AG09319 (cell line): Measurements from ENCODE around the gene ALDH16A1.

ENCODE experiments used
- DNase-seq: peaks from one replicate; pipeline ENCODE4 v3.0.0-alpha.2; 2010; ENCODE audit warnings: low read depth; ENCODE audit errors: extremely low read depth
- TF ChIP-seq, protein P1 (sequence below): IDR thresholded peaks from 2 replicates; pipeline ENCODE4 v1.5.1; 2011; ENCODE audit warnings: low read depth, mild to moderate bottlenecking, inconsistent platforms, low read length, moderate library complexity

Gene ALDH16A1

GRCh38 chr19:49502866-49503581, 50.0 kb downstream of the ALDH16A1 start:
- TF ChIP-seq, protein P1, sequence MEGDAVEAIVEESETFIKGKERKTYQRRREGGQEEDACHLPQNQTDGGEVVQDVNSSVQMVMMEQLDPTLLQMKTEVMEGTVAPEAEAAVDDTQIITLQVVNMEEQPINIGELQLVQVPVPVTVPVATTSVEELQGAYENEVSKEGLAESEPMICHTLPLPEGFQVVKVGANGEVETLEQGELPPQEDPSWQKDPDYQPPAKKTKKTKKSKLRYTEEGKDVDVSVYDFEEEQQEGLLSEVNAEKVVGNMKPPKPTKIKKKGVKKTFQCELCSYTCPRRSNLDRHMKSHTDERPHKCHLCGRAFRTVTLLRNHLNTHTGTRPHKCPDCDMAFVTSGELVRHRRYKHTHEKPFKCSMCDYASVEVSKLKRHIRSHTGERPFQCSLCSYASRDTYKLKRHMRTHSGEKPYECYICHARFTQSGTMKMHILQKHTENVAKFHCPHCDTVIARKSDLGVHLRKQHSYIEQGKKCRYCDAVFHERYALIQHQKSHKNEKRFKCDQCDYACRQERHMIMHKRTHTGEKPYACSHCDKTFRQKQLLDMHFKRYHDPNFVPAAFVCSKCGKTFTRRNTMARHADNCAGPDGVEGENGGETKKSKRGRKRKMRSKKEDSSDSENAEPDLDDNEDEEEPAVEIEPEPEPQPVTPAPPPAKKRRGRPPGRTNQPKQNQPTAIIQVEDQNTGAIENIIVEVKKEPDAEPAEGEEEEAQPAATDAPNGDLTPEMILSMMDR: peak; percentile 70
- DNase-seq: peak; percentile 92

- TF ChIP-seq, protein P1: no peak
- no peak for DNase-seq
These were observed 50.5 kb downstream of the ALDH16A1 start for GRCh38 chr19:49503582-49503962.

DNA sequence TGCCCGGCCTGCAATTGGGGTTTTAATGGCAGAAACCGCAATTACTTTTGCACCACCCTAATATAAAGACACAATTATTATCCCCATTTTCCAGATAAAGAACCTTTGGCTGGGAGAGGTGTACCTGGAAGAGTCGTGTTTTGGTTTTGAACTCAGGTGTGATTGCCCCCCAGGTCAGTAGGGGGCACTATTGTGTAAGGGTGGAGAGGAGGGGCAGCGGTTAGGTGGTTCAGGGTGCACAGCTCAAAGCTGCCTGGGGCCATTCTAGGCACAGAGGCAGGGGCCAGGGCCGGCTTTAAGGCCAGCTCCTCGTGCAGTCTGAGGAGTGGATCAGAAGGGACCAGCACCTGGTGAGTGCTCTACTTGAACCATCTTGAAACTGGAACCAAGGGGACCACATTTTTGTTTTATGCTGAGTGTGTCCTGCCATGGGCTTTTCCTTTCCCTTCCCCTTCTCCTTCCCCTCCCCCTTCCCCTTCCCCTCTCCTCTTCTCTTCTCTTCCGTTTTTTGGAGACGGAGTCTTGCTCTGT, 53.6 kb downstream of the ALDH16A1 start:
- TF ChIP-seq, protein P1: peak; percentile 72
- no peak for DNase-seq

DNA sequence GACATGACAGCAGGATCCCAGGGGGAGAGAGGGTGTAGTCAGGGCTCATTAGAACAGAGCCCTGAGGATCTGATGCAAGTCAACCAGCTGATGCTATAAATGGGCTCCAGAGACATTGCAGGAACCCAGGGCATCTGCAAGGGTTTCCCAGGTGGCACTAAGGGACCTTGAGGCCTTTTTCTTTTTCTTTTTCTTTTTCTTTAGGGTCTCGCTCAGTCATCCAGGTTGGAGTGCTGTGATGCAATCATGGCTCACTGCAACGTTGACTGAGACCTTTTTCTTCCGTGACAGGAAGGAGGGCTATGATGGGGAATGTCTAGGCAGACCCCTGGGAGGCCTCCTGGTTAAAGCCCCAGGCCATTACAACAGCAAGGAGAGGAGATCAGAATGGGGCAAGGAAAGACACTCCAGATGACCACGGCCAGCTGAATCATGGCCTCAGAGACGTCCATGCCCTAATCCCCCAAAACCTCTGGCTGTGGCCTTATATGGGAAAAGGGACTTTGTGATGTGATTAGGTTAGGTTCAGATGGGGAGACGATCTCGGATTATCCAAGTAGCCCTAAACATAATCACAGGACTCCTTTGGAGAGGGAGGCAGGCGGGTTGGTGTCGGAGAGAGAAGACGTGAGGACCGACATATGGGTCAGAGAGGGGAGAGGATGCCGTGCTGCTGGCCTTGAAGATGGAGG, 54.9 kb downstream of the ALDH16A1 start:
- TF ChIP-seq, protein P1: no peak
- DNase-seq: no peak

DNA sequence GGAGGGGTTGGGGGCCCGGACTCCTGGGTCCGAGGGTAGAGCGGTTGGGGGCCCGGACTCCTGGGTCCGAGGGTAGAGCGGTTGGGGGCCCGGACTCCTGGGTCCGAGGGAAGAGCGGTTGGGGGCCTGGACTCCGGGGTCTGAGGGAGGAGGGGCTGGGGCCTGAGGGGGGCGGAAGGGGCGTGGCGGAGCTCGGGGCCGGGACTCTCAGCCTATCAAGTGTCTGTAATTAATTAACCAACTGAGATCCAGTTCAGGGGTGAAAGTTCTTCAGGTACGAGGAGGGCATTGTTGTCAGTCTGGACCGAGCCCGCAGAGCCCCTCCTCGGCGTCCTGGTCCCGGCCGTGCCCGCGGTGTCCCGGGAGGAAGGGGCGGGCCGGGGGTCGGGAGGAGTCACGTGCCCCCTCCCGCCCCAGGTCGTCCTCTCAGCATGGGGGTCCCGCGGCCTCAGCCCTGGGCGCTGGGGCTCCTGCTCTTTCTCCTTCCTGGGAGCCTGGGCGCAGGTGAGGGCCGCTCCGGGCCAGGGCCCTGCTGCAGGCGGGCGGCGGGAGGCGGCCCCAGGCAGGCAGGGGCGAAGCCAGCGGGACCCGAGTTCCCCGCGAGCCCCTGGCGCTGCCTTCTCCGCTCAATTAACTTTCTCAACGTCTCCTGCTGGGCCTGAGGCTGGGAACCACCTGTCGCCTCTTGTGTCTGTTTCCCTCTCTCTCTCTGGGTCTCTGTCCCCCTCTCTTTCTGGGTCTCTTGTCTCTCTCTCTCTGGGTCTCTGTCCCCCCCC, 60.1 kb downstream of the ALDH16A1 start:
- TF ChIP-seq, protein P1: no peak

DNA sequence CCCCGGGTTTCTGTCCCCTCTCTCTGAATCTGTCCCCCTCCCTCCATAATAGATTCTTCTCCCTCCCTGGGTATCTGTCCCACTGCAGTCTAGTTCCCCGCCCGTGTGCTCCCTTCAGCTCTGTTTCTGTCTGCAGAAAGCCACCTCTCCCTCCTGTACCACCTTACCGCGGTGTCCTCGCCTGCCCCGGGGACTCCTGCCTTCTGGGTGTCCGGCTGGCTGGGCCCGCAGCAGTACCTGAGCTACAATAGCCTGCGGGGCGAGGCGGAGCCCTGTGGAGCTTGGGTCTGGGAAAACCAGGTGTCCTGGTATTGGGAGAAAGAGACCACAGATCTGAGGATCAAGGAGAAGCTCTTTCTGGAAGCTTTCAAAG, 60.7 kb downstream of the ALDH16A1 start:
- TF ChIP-seq, protein P1: no peak
- no peak for DNase-seq

More for the DNA sequence above, 60.1 kb downstream of the ALDH16A1 start:
- DNase-seq: no peak
